Fibroblast of lung (primary cell): Measurements from ENCODE around the gene FHOD3. TPM values are rescaled to one million over a fixed set of nuclear protein-coding genes. Genes with fewer than 3 reads are reported as not detected.

Experiments
- DNase-seq, 2 donors: peaks; one replicate each; pipeline versions ENCODE4 v3.0.0 to v3.0.0-alpha.2; 2010; ENCODE audit warnings: low read depth in 2 of 2
- H2AFZ ChIP-seq: 2 replicates; pipeline ENCODE4 v1.5.1; 2012; ENCODE audit warnings: low read length, control low read depth, inconsistent platforms
- H3K27ac ChIP-seq: 2 replicates; pipeline ENCODE4 v1.5.1; 2011; ENCODE audit warnings: low read length, control low read depth; ENCODE audit not compliant: insufficient read depth
- H3K27me3 ChIP-seq: 2 replicates; pipeline ENCODE4 v1.5.1; 2011; ENCODE audit warnings: mild to moderate bottlenecking, low read length; ENCODE audit not compliant: control insufficient read depth, insufficient read depth
- H3K36me3 ChIP-seq: 2 replicates; pipeline ENCODE4 v1.5.1; 2011; ENCODE audit warnings: low read length; ENCODE audit not compliant: control insufficient read depth, insufficient read depth
- H3K4me1 ChIP-seq: 2 replicates; pipeline ENCODE4 v1.5.1; 2011; ENCODE audit warnings: low read length; ENCODE audit not compliant: control insufficient read depth, insufficient read depth; ENCODE audit errors: extremely low read depth
- H3K4me2 ChIP-seq: 2 replicates; pipeline ENCODE4 v1.5.1; 2011; ENCODE audit warnings: low read length, control low read depth; ENCODE audit not compliant: insufficient read depth; ENCODE audit errors: extremely low read depth
- H3K4me3 ChIP-seq, 4 experiments: fragments of 200-600 bp in 1 of 4; sonication (generic) in 1 of 4; replicated peaks in 1 of 4; 2 replicates each; pipeline ENCODE4 v1.5.1; 2011 to 2016; ENCODE audit warnings: low read length in 4 of 4, low read depth in 3 of 4, mild to moderate bottlenecking in 3 of 4, control low read depth in 2 of 4, inconsistent platforms in 1 of 4, mixed read lengths in 1 of 4; ENCODE audit not compliant: insufficient read depth in 1 of 4; ENCODE audit errors: control extremely low read depth in 1 of 4
- H3K79me2 ChIP-seq: 2 replicates; pipeline ENCODE4 v1.5.1; 2012; ENCODE audit warnings: mild to moderate bottlenecking, low read length, inconsistent platforms; ENCODE audit not compliant: control insufficient read depth, insufficient read depth
- H3K9ac ChIP-seq: 2 replicates; pipeline ENCODE4 v1.5.1; 2011; ENCODE audit warnings: mild to moderate bottlenecking, low read length, control low read depth; ENCODE audit not compliant: insufficient read depth
- H3K9me3 ChIP-seq: 2 replicates; pipeline ENCODE4 v1.5.1; 2012; ENCODE audit warnings: low read depth, low read length; ENCODE audit not compliant: control insufficient read depth, insufficient read depth
- H4K20me1 ChIP-seq: 2 replicates; pipeline ENCODE4 v1.5.1; 2011; ENCODE audit warnings: low read length; ENCODE audit not compliant: control insufficient read depth, insufficient read depth; ENCODE audit errors: extremely low read depth
- EZH2 ChIP-seq: IDR thresholded peaks from 2 replicates; pipeline ENCODE4 v1.5.1; 2012; ENCODE audit warnings: low read length, control low read depth, mild to moderate bottlenecking; ENCODE audit errors: missing control alignments
- polyA plus RNA-seq, 2 donors: library from polyadenylated mRNA; depleted of rRNA in 1 of 2; stranded (reverse) in 1 of 2; unstranded in 1 of 2; fragments of >200 nt; gene quantifications; 2 replicates each; pipeline ENCODE4 v1.2.1, GENCODE V29; 2011 to 2012; ENCODE audit warnings: missing spikeins in 1 of 2
- total RNA-seq: library from RNA; depleted of rRNA; stranded (reverse); fragments of >200 nt; gene quantifications from 2 replicates; pipeline ENCODE4 v1.2.1, GENCODE V29; 2014
- TF ChIP-seq, protein P1 (sequence below), 2 donors: IDR thresholded peaks in 1 of 2; conservative IDR thresholded peaks in 1 of 2; 1 replicate in 1 of 2; 2 replicates in 1 of 2; pipeline ENCODE4 v1.5.1; 2011 to 2012; ENCODE audit warnings: low read length in 2 of 2, control low read depth in 1 of 2, inconsistent platforms in 1 of 2, low read depth in 1 of 2, mild to moderate bottlenecking in 1 of 2

Gene FHOD3
- total and polyA plus RNA-seq, 2 donors (not counting 1 experiment from before 2014, with no cell fraction given) = 16.1 to 28.2 TPM

DNA sequence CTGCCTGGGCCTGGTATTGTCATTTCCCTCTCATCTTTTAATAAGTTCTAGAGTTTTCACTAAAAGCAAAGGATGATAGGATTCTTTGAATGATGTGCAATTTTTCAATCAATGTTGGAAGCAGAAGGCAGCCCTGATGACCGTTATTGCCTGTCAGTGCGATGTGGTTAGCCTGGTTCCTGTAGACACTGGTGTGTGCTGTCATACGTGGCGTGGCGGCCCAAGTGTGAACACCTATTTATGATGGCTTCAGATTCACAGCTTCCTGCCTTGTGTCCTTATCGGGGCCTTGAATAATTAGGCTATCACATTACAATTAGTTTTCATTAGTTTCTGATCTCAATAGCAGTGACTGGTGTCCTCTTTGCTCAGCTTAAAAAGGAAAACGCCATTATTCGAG lies 312.7 kb downstream of the FHOD3 start:
- no peak overlapping the region for H3K4me3 ChIP-seq
- H3K4me1 ChIP-seq = no peaks in the 10 kb centered on the region
- H3K36me3 ChIP-seq = no peaks in the 10 kb centered on the region
- no peak overlapping the region for H3K4me2 ChIP-seq
- H4K20me1 ChIP-seq = no peaks in the 10 kb centered on the region
- H3K27ac ChIP-seq = no peak overlapping the region
- no peak overlapping the region for H3K9ac ChIP-seq
- H3K79me2 ChIP-seq = no peaks in the 10 kb centered on the region
- no peaks in the 10 kb centered on the region for H3K9me3 ChIP-seq
- no peaks in the 10 kb centered on the region for H3K27me3 ChIP-seq
- no peak overlapping the region for H2AFZ ChIP-seq
- DNase-seq = no peak
- TF ChIP-seq EZH2 = no peak
- TF ChIP-seq, protein P1, sequence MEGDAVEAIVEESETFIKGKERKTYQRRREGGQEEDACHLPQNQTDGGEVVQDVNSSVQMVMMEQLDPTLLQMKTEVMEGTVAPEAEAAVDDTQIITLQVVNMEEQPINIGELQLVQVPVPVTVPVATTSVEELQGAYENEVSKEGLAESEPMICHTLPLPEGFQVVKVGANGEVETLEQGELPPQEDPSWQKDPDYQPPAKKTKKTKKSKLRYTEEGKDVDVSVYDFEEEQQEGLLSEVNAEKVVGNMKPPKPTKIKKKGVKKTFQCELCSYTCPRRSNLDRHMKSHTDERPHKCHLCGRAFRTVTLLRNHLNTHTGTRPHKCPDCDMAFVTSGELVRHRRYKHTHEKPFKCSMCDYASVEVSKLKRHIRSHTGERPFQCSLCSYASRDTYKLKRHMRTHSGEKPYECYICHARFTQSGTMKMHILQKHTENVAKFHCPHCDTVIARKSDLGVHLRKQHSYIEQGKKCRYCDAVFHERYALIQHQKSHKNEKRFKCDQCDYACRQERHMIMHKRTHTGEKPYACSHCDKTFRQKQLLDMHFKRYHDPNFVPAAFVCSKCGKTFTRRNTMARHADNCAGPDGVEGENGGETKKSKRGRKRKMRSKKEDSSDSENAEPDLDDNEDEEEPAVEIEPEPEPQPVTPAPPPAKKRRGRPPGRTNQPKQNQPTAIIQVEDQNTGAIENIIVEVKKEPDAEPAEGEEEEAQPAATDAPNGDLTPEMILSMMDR (conservative IDR thresholded peaks at IDR 0.05 in 1 of 2, IDR thresholded peaks at IDR 0.05 in 1 of 2; ENCODE audit: low read depth in 1 of 2, low read length in 2 of 2) = no peak

DNA sequence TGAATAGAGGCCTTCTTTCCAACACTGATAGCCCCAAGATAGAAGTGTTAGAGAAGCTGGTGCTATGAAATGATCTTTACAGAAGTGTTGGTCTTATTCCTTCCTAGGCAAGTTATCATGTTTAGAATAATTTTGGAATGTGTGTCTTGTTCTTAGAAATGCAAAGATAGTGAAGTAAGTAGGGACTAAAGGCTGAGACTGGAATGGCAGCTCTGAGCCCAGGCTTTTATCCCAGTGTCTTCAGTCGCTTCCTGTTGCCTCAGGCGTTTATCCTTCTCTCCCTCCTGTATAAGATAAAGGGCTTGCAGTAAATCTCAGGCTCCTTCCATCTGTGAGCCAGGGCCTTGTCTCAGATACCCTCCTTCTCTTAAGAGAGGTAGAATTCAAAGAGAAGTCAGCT lies 313.1 kb downstream of the FHOD3 start:
- H3K79me2 ChIP-seq = no peaks in the 10 kb centered on the region
- no peaks in the 10 kb centered on the region for H3K9me3 ChIP-seq
- no peak overlapping the region for H3K4me3 ChIP-seq
- H3K27ac ChIP-seq = no peak overlapping the region
- no peaks in the 10 kb centered on the region for H3K27me3 ChIP-seq
- H4K20me1 ChIP-seq = no peaks in the 10 kb centered on the region
- no peak overlapping the region for H3K9ac ChIP-seq
- no peak overlapping the region for H2AFZ ChIP-seq
- no peaks in the 10 kb centered on the region for H3K4me1 ChIP-seq
- no peak overlapping the region for H3K4me2 ChIP-seq
- no peaks in the 10 kb centered on the region for H3K36me3 ChIP-seq
- DNase-seq = no peak
- TF ChIP-seq, protein P1 (conservative IDR thresholded peaks at IDR 0.05 in 1 of 2, IDR thresholded peaks at IDR 0.05 in 1 of 2; ENCODE audit: low read depth in 1 of 2, low read length in 2 of 2) = no peak
- TF ChIP-seq EZH2 = no peak

DNA sequence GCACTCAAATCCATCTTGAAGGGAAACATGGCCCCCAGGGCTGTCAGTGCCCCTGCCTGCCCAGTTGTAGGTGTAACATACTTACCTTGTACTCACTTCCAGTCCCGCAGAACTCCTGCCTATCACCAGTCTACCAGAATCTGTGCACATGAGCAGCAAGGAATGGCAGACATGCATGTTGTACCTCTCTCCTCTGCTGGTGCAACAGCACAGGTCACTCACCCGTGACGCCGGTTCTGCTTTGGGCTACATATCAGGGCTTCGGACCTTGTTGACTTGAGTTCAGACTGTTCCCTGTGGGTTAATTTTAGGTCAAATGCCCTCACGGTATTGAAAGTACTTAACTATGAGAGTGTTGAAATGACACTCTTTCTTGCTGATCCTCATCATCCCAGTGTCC lies 315.6 kb downstream of the FHOD3 start:
- Histone ChIP-seq H4K20me1 (no peaks in the 10 kb centered on the region), H3K36me3 (no peaks in the 10 kb centered on the region), H3K27ac (no peak overlapping the region), H3K4me3 (no peak overlapping the region), H3K27me3 (no peaks in the 10 kb centered on the region), H3K79me2 (no peaks in the 10 kb centered on the region), H3K9me3 (no peaks in the 10 kb centered on the region), H3K4me1 (no peaks in the 10 kb centered on the region), H3K9ac (no peak overlapping the region), H3K4me2 (no peak overlapping the region), H2AFZ (no peak overlapping the region)
- no peak for DNase-seq
- TF ChIP-seq, protein P1 (conservative IDR thresholded peaks at IDR 0.05 in 1 of 2, IDR thresholded peaks at IDR 0.05 in 1 of 2; ENCODE audit: low read depth in 1 of 2, low read length in 2 of 2) = no peak
- TF ChIP-seq EZH2 = no peak
